OCI-LY3 (cell line): ENCODE results near the gene NEDD4L.

Experiments
- CTCF ChIP-seq: fragments of 200-600, 300-600 bp; sonication (generic); IDR thresholded peaks from 2 replicates; pipeline ENCODE4 v1.5.1; 2014; ENCODE audit warnings: antibody characterized with exemption, low read length, low read depth
- EZH2phosphoT487 ChIP-seq: fragments of 200-600 bp; shearing (Covaris generic); IDR thresholded peaks from 2 replicates; pipeline ENCODE4 v1.6.1; 2018; ENCODE audit warnings: antibody characterized with exemption, mixed run types, low read depth

- TF ChIP-seq CTCF (no peak), EZH2phosphoT487 (no peak)
These were observed 346.4 kb downstream of the NEDD4L start for GRCh38 chr18:58390399-58390798.
